HepG2 (cell line): ENCODE measurements around the gene MUSK. TPM values are rescaled to one million over a fixed set of nuclear protein-coding genes. Genes with fewer than 3 reads are reported as not detected.

Experiments
- ATAC-seq: fragments of 200-7000 bp; cut with Tn5 transposase; 3 replicates; pipeline ENCODE4 v1.9.1; 2020; ENCODE audit warnings: mild to moderate bottlenecking, moderate library complexity
- BruUV-seq: library from RNA; stranded (reverse); fragments of 400-500 nt; replicated peaks from 2 replicates; lab custom pipeline; 2021; lab: Mats Ljungman, UMichigan
- CTCF ChIA-PET: fragments of 300-600 bp; formaldehyde crosslinking; extraction: SDS; loops from one replicate; lab custom pipeline; 2021; ENCODE audit warnings: low total read pairs, inconsistent platforms, low intra/inter-chr PET ratio; lab: Yijun Ruan, JAX
- POLR2A ChIA-PET: fragments of 350-600 bp; sonication (Branson Sonifier 250); formaldehyde crosslinking; loops from one replicate; lab custom pipeline; 2020; ENCODE audit warnings: antibody characterized with exemption, inconsistent platforms; lab: Yijun Ruan, JAX
- DNase-seq: peaks from one replicate; pipeline ENCODE4 v3.0.0-alpha.2; 2015; ENCODE audit warnings: low spot score
- FAIRE-seq: peaks from 3 replicates; lab custom pipeline; 2011; peaks lifted over from hg19 to GRCh38; lab: Jason Lieb, UNC
- H2AFZ ChIP-seq: one replicate; pipeline ENCODE4 v1.6.1; 2011; ENCODE audit warnings: low read length, inconsistent platforms
- H3K27ac ChIP-seq: fragments of 300-600 bp; 3 replicates; pipeline ENCODE4 v1.8.0; 2011; ENCODE audit warnings: mixed run types, mild to moderate bottlenecking, mixed read lengths, low read length, inconsistent platforms; ENCODE audit not compliant: insufficient read depth; ENCODE audit errors: extremely low read length
- H3K27me3 ChIP-seq, 2 experiments: fragments of 200-600 bp in 1 of 2; 2 replicates in 1 of 2; 3 replicates in 1 of 2; pipeline versions ENCODE4 v1.6.0 to v1.8.0; 2011; ENCODE audit warnings: low read length in 2 of 2, mild to moderate bottlenecking in 2 of 2, moderate library complexity in 2 of 2, inconsistent platforms in 1 of 2; ENCODE audit not compliant: insufficient read depth in 2 of 2, control insufficient read depth in 1 of 2
- H3K36me3 ChIP-seq, 2 experiments: fragments of 200-600 bp in 1 of 2; replicated peaks in 1 of 2; 2 replicates in 1 of 2; 3 replicates in 1 of 2; pipeline versions ENCODE4 v1.5.1 to v1.8.0; 2011; ENCODE audit warnings: low read length in 2 of 2, inconsistent platforms in 1 of 2; ENCODE audit not compliant: insufficient read depth in 2 of 2, control insufficient read depth in 1 of 2
- H3K4me1 ChIP-seq: 2 replicates; pipeline ENCODE4 v1.5.1; 2012; ENCODE audit warnings: low read length, inconsistent platforms; ENCODE audit not compliant: insufficient read depth
- H3K4me2 ChIP-seq: 2 replicates; pipeline ENCODE4 v1.6.0; 2011; ENCODE audit warnings: low read depth, low read length, inconsistent platforms
- H3K4me3 ChIP-seq, 3 experiments: fragments of 200-600 bp in 1 of 3; sonication (generic), shearing (Covaris generic) in 1 of 3; replicated peaks in 1 of 3; 2 replicates each; pipeline ENCODE4 v1.5.1; 2011 to 2016; ENCODE audit warnings: low read length in 3 of 3, inconsistent platforms in 2 of 3, low read depth in 2 of 3, mild to moderate bottlenecking in 2 of 3, control low read depth in 1 of 3, mixed read lengths in 1 of 3; ENCODE audit not compliant: insufficient read depth in 1 of 3
- H3K79me2 ChIP-seq: one replicate; pipeline ENCODE4 v1.6.1; 2011; ENCODE audit warnings: low read length, inconsistent platforms; ENCODE audit not compliant: insufficient read depth
- H3K9ac ChIP-seq: 2 replicates; pipeline ENCODE4 v1.6.0; 2011; ENCODE audit warnings: mild to moderate bottlenecking, low read depth, low read length, inconsistent platforms; ENCODE audit not compliant: insufficient read depth
- H3K9me3 ChIP-seq: 2 replicates; pipeline ENCODE4 v1.5.1; 2012; ENCODE audit warnings: mild to moderate bottlenecking, low read length
- H4K20me1 ChIP-seq: 2 replicates; pipeline ENCODE4 v1.6.0; 2011; ENCODE audit warnings: inconsistent platforms, mild to moderate bottlenecking, low read length, moderate library complexity; ENCODE audit not compliant: insufficient read depth
- AFF4 ChIP-seq: sonication (generic); formaldehyde crosslinking; IDR thresholded peaks from 2 replicates; pipeline ENCODE4 v1.4.0; 2020; ENCODE audit warnings: missing genetic modification reagents
- MED8 ChIP-seq: sonication (generic); formaldehyde crosslinking; IDR thresholded peaks from 2 replicates; pipeline ENCODE4 v1.8.1; 2023; ENCODE audit warnings: mild to moderate bottlenecking, missing genetic modification reagents; ENCODE audit not compliant: insufficient replicate concordance
- PHF20 ChIP-seq: sonication (generic); formaldehyde crosslinking; IDR thresholded peaks from 2 replicates; pipeline ENCODE4 v1.5.0; 2020; ENCODE audit warnings: mild to moderate bottlenecking, missing genetic modification reagents
- SCMH1 ChIP-seq: sonication (generic); formaldehyde crosslinking; IDR thresholded peaks from 2 replicates; pipeline ENCODE4 v1.9.0; 2021; ENCODE audit warnings: missing genetic modification reagents, mild to moderate bottlenecking, borderline replicate concordance
- WGBS: methylation state at CpG from one replicate; pipeline ENCODE4 v1.1.6; 2017; ENCODE audit warnings: low lambda C conversion rate; 5-methylcytosine and 5-hydroxymethylcytosine counted together
- in situ Hi-C: cut with HindIII; loops from 2 replicates; pipeline ENCODE4 v1.10.0; 2017; ENCODE audit warnings: low pct_unique_long_range_greater_than_20kb; ENCODE audit not compliant: extremely low pct_ligation_motif_present
- intact Hi-C: fragments of 100-400 bp; cut with micrococcal nuclease; formaldehyde crosslinking; loops from one replicate; pipeline ENCODE4 v1.10.0; 2022; ENCODE audit not compliant: unreplicated experiment
- polyA plus RNA-seq, 8 experiments: library from polyadenylated mRNA; depleted of rRNA in 3 of 8; stranded (reverse) in 7 of 8; unstranded in 1 of 8; fragments of >200 nt; fragmentation: Illumina TruSeq in 4 of 8; extraction: Trizol in 4 of 8; gene quantifications; 2 replicates each; pipeline versions ENCODE4 v1.2.1 to v1.2.3, GENCODE V29; 2011 to 2016; ENCODE audit warnings: low read depth in 4 of 8, missing spikeins in 1 of 8, mixed read lengths in 1 of 8; ENCODE audit not compliant: insufficient read depth in 1 of 8
- total RNA-seq, 5 experiments: library from RNA; depleted of rRNA; stranded (reverse); fragments of >200 nt; fragmentation: Illumina TruSeq; extraction: Trizol; gene quantifications; 2 replicates each; pipeline ENCODE4 v1.2.3, GENCODE V29; 2016; ENCODE audit warnings: low read depth in 1 of 5

The MUSK gene
- total and polyA plus RNA-seq, 2 of the 13 experiments (the other 11 are each of a cell fraction or from before 2014, with no cell fraction given): not detected

GRCh38 chr9:110777196-110777875 lies 108.7 kb downstream of the MUSK start:
- Histone ChIP-seq H3K27ac (no peak overlapping the region), H3K27me3 (no peaks in the 10 kb centered on the region; a peak in 1 of 5 replicates), H4K20me1 (no peaks in the 10 kb centered on the region), H3K9ac (no peak overlapping the region), H3K4me2 (no peak overlapping the region), H2AFZ (no peak overlapping the region), H3K79me2 (no peaks in the 10 kb centered on the region), H3K4me3 (no peak overlapping the region), H3K36me3 (no peaks in the 10 kb centered on the region), H3K9me3 (no peaks in the 10 kb centered on the region), H3K4me1 (no peaks in the 10 kb centered on the region)
- ATAC-seq: no peak
- ChIA-PET POLR2A (no interaction called here), CTCF (no interaction called here)
- no peak for DNase-seq
- in situ Hi-C loops (no loop called here), intact Hi-C loops (no loop called here)
- TF ChIP-seq MED8 (CRISPR knock-in tag): no peak
- no peak for TF ChIP-seq AFF4 (CRISPR knock-in tag)
- TF ChIP-seq SCMH1 (CRISPR knock-in tag): no peak
- no peak for TF ChIP-seq PHF20 (CRISPR knock-in tag)
- BruUV-seq: no TSS peak
- FAIRE-seq: no peak
- WGBS: 0% methylated on average over 5 of the region's 5 CpGs
